HEK293 (cell line): Measurements from ENCODE around the gene SMIM14.

Experiments
- IKZF3 ChIP-seq: fragments of 450-650 bp; IDR thresholded peaks from 2 replicates; pipeline ENCODE4 v1.5.0; 2018; ENCODE audit warnings: missing biosample characterization, mild to moderate bottlenecking, missing genetic modification characterization, moderate library complexity
- ZBTB7A ChIP-seq: fragments of 450-650 bp; formaldehyde crosslinking; IDR thresholded peaks from 2 replicates; pipeline ENCODE4 v1.5.1; 2016; ENCODE audit warnings: low read depth, missing biosample characterization, missing genetic modification characterization
- ZNF23 ChIP-seq: fragments of 450-650 bp; formaldehyde crosslinking; IDR thresholded peaks from 2 replicates; pipeline ENCODE4 v1.5.1; 2016; ENCODE audit warnings: missing biosample characterization, missing genetic modification characterization, borderline replicate concordance
- ZNF302 ChIP-seq: fragments of 450-650 bp; formaldehyde crosslinking; IDR thresholded peaks from 2 replicates; pipeline ENCODE4 v1.5.1; 2016; ENCODE audit warnings: missing biosample characterization, missing genetic modification characterization, low read depth
- ZNF433 ChIP-seq: fragments of 450-650 bp; formaldehyde crosslinking; IDR thresholded peaks from 2 replicates; pipeline ENCODE4 v1.5.1; 2016; ENCODE audit warnings: missing biosample characterization, missing genetic modification characterization, low read depth
- ZNF488 ChIP-seq: fragments of 450-650 bp; formaldehyde crosslinking; IDR thresholded peaks from 2 replicates; pipeline ENCODE4 v1.5.1; 2016; ENCODE audit warnings: missing biosample characterization, missing genetic modification characterization
- ZNF561 ChIP-seq: fragments of 450-650 bp; IDR thresholded peaks from 2 replicates; pipeline ENCODE4 v1.5.1; 2018; ENCODE audit warnings: missing biosample characterization, missing genetic modification characterization, borderline replicate concordance
- ZNF629 ChIP-seq: fragments of 450-650 bp; formaldehyde crosslinking; IDR thresholded peaks from 2 replicates; pipeline ENCODE4 v1.5.1; 2017; ENCODE audit warnings: missing biosample characterization, missing genetic modification characterization
- TF ChIP-seq, protein P1 (sequence below): fragments of 450-650 bp; formaldehyde crosslinking; IDR thresholded peaks from 2 replicates; pipeline ENCODE4 v1.5.1; 2016; ENCODE audit warnings: missing biosample characterization, missing genetic modification characterization
- TF ChIP-seq, protein P2 (sequence below): IDR thresholded peaks from 2 replicates; pipeline ENCODE4 v1.6.1; 2011; ENCODE audit warnings: mild to moderate bottlenecking, low read depth, low read length, borderline replicate concordance
- TF ChIP-seq, protein P3 (sequence below): fragments of 450-650 bp; formaldehyde crosslinking; IDR thresholded peaks from 2 replicates; pipeline ENCODE4 v1.5.1; 2016; ENCODE audit warnings: missing biosample characterization, missing genetic modification characterization
- TF ChIP-seq, protein P4 (sequence below): sonication (generic); formaldehyde crosslinking; IDR thresholded peaks from 2 replicates; pipeline ENCODE4 v1.8.1; 2022; ENCODE audit warnings: mild to moderate bottlenecking, moderate library complexity, missing genetic modification reagents

- TF ChIP-seq ZNF302 (tag by site-specific recombination) (no peak), ZNF23 (tag by site-specific recombination) (no peak), ZNF561 (tag by site-specific recombination) (no peak), ZBTB7A (tag by site-specific recombination) (no peak), ZNF433 (no peak), ZNF488 (tag by site-specific recombination) (no peak), IKZF3 (no peak), ZNF629 (tag by site-specific recombination) (no peak)
- TF ChIP-seq, protein P1, sequence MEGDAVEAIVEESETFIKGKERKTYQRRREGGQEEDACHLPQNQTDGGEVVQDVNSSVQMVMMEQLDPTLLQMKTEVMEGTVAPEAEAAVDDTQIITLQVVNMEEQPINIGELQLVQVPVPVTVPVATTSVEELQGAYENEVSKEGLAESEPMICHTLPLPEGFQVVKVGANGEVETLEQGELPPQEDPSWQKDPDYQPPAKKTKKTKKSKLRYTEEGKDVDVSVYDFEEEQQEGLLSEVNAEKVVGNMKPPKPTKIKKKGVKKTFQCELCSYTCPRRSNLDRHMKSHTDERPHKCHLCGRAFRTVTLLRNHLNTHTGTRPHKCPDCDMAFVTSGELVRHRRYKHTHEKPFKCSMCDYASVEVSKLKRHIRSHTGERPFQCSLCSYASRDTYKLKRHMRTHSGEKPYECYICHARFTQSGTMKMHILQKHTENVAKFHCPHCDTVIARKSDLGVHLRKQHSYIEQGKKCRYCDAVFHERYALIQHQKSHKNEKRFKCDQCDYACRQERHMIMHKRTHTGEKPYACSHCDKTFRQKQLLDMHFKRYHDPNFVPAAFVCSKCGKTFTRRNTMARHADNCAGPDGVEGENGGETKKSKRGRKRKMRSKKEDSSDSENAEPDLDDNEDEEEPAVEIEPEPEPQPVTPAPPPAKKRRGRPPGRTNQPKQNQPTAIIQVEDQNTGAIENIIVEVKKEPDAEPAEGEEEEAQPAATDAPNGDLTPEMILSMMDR (tag by site-specific recombination): no peak
- TF ChIP-seq, protein P2, sequence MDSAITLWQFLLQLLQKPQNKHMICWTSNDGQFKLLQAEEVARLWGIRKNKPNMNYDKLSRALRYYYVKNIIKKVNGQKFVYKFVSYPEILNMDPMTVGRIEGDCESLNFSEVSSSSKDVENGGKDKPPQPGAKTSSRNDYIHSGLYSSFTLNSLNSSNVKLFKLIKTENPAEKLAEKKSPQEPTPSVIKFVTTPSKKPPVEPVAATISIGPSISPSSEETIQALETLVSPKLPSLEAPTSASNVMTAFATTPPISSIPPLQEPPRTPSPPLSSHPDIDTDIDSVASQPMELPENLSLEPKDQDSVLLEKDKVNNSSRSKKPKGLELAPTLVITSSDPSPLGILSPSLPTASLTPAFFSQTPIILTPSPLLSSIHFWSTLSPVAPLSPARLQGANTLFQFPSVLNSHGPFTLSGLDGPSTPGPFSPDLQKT: no peak
- TF ChIP-seq, protein P3, sequence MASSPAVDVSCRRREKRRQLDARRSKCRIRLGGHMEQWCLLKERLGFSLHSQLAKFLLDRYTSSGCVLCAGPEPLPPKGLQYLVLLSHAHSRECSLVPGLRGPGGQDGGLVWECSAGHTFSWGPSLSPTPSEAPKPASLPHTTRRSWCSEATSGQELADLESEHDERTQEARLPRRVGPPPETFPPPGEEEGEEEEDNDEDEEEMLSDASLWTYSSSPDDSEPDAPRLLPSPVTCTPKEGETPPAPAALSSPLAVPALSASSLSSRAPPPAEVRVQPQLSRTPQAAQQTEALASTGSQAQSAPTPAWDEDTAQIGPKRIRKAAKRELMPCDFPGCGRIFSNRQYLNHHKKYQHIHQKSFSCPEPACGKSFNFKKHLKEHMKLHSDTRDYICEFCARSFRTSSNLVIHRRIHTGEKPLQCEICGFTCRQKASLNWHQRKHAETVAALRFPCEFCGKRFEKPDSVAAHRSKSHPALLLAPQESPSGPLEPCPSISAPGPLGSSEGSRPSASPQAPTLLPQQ (tag by site-specific recombination): no peak
- TF ChIP-seq, protein P4, sequence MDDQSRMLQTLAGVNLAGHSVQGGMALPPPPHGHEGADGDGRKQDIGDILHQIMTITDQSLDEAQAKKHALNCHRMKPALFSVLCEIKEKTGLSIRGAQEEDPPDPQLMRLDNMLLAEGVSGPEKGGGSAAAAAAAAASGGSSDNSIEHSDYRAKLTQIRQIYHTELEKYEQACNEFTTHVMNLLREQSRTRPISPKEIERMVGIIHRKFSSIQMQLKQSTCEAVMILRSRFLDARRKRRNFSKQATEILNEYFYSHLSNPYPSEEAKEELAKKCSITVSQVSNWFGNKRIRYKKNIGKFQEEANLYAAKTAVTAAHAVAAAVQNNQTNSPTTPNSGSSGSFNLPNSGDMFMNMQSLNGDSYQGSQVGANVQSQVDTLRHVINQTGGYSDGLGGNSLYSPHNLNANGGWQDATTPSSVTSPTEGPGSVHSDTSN (CRISPR knock-in tag): no peak
Observed at GRCh38 chr4:39627413-39627812, 11.3 kb downstream of the SMIM14 start.
